ENCODE measurements around the gene EIF2B4.
A peak's percentile ranks its signal among the peaks of the same experiment; 100 is the strongest.

Gene EIF2B4

GRCh38 chr2:27409321-27410073 is 39.4 kb upstream of the EIF2B4 start, which contains the start of gene PPM1G (continued):
- TF ChIP-seq, protein P1, sequence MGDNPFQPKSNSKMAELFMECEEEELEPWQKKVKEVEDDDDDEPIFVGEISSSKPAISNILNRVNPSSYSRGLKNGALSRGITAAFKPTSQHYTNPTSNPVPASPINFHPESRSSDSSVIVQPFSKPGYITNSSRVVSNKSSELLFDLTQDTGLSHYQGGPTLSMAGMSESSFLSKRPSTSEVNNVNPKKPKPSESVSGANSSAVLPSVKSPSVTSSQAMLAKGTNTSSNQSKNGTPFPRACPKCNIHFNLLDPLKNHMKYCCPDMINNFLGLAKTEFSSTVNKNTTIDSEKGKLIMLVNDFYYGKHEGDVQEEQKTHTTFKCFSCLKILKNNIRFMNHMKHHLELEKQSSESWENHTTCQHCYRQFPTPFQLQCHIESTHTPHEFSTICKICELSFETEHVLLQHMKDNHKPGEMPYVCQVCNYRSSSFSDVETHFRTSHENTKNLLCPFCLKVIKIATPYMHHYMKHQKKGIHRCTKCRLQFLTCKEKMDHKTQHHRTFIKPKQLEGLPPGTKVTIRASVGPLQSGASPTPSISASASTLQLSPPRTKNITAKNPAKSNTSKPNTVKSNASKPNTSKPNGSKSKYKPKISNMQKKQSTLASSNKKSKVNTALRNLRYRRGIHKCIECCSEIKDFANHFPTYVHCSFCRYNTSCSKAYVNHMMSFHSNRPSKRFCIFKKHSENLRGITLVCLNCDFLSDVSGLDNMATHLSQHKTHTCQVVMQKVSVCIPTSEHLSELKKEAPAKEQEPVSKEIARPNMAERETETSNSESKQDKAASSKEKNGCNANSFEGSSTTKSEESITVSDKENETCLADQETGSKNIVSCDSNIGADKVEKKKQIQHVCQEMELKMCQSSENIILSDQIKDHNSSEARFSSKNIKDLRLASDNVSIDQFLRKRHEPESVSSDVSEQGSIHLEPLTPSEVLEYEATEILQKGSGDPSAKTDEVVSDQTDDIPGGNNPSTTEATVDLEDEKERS (tag by site-specific recombination; IDR thresholded peaks at IDR 0.05): no peak
- TF ChIP-seq ZSCAN16 (tag by site-specific recombination; IDR thresholded peaks at IDR 0.05) (no peak), ZNF202 (tag by site-specific recombination; IDR thresholded peaks at IDR 0.05; ENCODE audit: borderline replicate concordance) (no peak), ZNF610 (tag by site-specific recombination; IDR thresholded peaks at IDR 0.05; ENCODE audit: borderline replicate concordance) (no peak), ZNF654 (tag by site-specific recombination; IDR thresholded peaks at IDR 0.05; ENCODE audit: low read depth) (no peak), PRDM1 (tag by site-specific recombination; IDR thresholded peaks at IDR 0.05) (no peak), PRDM2 (tag by site-specific recombination; IDR thresholded peaks at IDR 0.05; ENCODE audit: borderline replicate concordance) (no peak), ZNF248 (tag by site-specific recombination; IDR thresholded peaks at IDR 0.05) (no peak), SP3 (tag by site-specific recombination; IDR thresholded peaks at IDR 0.05) (peak; percentile 95), ZNF530 (tag by site-specific recombination; IDR thresholded peaks at IDR 0.05; ENCODE audit: low read depth) (no peak), ZNF37A (tag by site-specific recombination; IDR thresholded peaks at IDR 0.05) (no peak), ZBTB48 (tag by site-specific recombination; IDR thresholded peaks at IDR 0.05) (no peak), ZBTB8A (tag by site-specific recombination; IDR thresholded peaks at IDR 0.05) (0 out of 2 replicates have a peak, but pooled peaks have one; percentile 39), MZF1 (tag by site-specific recombination; IDR thresholded peaks at IDR 0.05; ENCODE audit: borderline replicate concordance) (no peak), ZNF324 (tag by site-specific recombination; IDR thresholded peaks at IDR 0.05) (peak; percentile 56; the same call in 1 of the 2 replicates), ZNF292 (tag by site-specific recombination; IDR thresholded peaks at IDR 0.05; ENCODE audit: borderline replicate concordance, low read depth) (no peak), KLF1 (tag by site-specific recombination; IDR thresholded peaks at IDR 0.05) (peak; percentile 83), AEBP2 (tag by site-specific recombination; IDR thresholded peaks at IDR 0.05; ENCODE audit: borderline replicate concordance) (no peak), ZNF391 (tag by site-specific recombination; IDR thresholded peaks at IDR 0.05; ENCODE audit: borderline replicate concordance, low read depth) (no peak), ZNF223 (tag by site-specific recombination; IDR thresholded peaks at IDR 0.05) (no peak), MEIS1 (CRISPR knock-in tag; IDR thresholded peaks at IDR 0.05; ENCODE audit: borderline replicate concordance) (no peak), ZNF221 (tag by site-specific recombination; IDR thresholded peaks at IDR 0.05; ENCODE audit: borderline replicate concordance) (no peak), KLF8 (tag by site-specific recombination; IDR thresholded peaks at IDR 0.05) (peak; percentile 92)
- TF ChIP-seq, protein P2, sequence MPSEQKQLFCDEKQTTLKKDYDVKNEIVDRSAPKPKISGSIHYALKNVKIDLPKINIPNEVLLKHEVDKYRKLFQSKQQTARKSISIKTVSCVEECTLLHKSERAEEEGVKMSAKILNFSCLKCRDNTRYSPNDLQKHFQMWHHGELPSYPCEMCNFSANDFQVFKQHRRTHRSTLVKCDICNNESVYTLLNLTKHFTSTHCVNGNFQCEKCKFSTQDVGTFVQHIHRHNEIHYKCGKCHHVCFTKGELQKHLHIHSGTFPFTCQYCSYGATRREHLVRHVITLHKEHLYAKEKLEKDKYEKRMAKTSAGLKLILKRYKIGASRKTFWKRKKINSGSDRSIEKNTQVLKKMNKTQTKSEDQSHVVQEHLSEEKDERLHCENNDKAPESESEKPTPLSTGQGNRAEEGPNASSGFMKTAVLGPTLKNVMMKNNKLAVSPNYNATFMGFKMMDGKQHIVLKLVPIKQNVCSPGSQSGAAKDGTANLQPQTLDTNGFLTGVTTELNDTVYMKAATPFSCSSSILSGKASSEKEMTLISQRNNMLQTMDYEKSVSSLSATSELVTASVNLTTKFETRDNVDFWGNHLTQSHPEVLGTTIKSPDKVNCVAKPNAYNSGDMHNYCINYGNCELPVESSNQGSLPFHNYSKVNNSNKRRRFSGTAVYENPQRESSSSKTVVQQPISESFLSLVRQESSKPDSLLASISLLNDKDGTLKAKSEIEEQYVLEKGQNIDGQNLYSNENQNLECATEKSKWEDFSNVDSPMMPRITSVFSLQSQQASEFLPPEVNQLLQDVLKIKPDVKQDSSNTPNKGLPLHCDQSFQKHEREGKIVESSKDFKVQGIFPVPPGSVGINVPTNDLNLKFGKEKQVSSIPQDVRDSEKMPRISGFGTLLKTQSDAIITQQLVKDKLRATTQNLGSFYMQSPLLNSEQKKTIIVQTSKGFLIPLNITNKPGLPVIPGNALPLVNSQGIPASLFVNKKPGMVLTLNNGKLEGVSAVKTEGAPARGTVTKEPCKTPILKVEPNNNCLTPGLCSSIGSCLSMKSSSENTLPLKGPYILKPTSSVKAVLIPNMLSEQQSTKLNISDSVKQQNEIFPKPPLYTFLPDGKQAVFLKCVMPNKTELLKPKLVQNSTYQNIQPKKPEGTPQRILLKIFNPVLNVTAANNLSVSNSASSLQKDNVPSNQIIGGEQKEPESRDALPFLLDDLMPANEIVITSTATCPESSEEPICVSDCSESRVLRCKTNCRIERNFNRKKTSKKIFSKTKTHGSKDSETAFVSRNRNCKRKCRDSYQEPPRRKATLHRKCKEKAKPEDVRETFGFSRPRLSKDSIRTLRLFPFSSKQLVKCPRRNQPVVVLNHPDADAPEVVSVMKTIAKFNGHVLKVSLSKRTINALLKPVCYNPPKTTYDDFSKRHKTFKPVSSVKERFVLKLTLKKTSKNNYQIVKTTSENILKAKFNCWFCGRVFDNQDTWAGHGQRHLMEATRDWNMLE (tag by site-specific recombination; conservative IDR thresholded peaks at IDR 0.05; ENCODE audit: low read depth): no peak

Measured in HEK293 (cell line).